Measurements from ENCODE around the gene HHAT.

- no peak for TF ChIP-seq CTCF (optimal IDR thresholded peaks at IDR 0.05 in 1 of 3, IDR thresholded peaks at IDR 0.05 in 1 of 3, conservative IDR thresholded peaks at IDR 0.05 in 1 of 3; ENCODE audit: extremely low read depth in 1 of 3, insufficient read depth in 2 of 3, low read length in 3 of 3)
- TF ChIP-seq EZH2 (IDR thresholded peaks at IDR 0.05; ENCODE audit: low read length) = no peak
Observed at GRCh38 chr1:210608767-210609166, 280.1 kb downstream of the HHAT start.
